Measurements from ENCODE around the gene SERPINI1.
A peak's percentile ranks its signal among the peaks of the same experiment; 100 is the strongest.

SERPINI1 gene, protein sequence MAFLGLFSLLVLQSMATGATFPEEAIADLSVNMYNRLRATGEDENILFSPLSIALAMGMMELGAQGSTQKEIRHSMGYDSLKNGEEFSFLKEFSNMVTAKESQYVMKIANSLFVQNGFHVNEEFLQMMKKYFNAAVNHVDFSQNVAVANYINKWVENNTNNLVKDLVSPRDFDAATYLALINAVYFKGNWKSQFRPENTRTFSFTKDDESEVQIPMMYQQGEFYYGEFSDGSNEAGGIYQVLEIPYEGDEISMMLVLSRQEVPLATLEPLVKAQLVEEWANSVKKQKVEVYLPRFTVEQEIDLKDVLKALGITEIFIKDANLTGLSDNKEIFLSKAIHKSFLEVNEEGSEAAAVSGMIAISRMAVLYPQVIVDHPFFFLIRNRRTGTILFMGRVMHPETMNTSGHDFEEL

GRCh38 chr3:167735233-167736138 is at the start of gene SERPINI1:
Gene SERPINI1 (plus strand): TSS chr3:167735721. CDS start chr3:167789129, 53,408 bp downstream.
- peak; percentile 96 for DNase-seq

GRCh38 chr3:167691366-167691765 is 44.2 kb upstream of the SERPINI1 start:
- DNase-seq = no peak

DNA sequence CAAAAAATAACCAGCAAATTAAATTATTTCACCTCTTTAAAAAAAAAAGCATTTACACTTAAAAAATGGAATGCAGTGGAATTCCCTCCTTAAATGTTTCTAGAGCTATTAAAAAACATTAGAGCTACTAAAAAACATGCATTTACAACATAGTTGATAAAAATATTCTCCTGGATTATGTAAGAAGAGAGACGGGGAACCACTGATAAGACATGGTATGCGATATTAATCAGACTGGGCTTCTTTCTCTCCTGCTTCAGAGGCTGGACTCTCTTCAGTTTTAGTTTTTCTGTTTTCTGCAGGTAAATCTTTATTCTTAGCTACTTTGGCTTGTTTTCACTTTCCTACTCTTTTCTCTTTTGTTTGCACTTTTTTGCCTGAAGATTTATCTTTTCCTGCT is 41.4 kb upstream of the SERPINI1 start:
- no peak for DNase-seq

DNA sequence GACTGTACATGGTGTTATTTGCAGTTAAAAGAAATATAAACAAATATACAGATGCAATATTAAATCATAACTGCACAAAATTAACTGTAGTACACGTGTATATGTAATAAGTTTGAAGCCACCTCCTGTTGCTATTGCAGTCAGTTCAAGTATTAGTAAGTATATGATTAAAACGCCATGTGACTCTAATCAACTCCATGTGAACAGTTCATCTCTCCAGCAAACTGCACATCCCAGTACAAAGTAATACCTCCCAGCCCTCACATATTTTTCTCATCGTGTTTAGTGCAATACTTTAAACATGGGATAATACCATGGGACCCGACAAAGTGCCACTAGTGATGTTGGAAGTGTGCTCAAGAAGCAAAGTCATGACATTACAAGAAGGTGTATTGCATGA is 35.5 kb upstream of the SERPINI1 start:
- DNase-seq = no peak

GRCh38 chr3:167700926-167701325 is 34.6 kb upstream of the SERPINI1 start:
- DNase-seq = no peak

DNA sequence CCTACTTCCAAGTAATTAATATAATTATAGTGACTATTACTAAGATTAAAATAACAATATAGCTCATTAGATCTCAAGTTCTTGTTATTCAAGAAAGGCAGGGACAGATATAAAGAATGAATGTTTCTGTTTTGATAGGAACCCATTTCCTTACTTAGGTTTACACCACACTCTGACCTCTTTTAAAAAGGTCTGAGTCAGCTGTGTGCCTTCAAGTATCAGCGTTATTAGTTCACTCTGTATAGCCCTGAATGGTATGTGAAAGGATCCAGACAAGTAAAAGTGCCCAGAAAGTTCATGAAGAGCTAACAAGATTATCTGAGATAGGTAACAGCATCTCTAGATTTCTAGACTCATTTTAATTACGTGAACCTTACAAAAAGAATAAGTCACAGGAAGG is 29.7 kb upstream of the SERPINI1 start:
- DNase-seq = no peak

GRCh38 chr3:167709690-167710089 is 25.8 kb upstream of the SERPINI1 start:
- no peak for DNase-seq

DNA sequence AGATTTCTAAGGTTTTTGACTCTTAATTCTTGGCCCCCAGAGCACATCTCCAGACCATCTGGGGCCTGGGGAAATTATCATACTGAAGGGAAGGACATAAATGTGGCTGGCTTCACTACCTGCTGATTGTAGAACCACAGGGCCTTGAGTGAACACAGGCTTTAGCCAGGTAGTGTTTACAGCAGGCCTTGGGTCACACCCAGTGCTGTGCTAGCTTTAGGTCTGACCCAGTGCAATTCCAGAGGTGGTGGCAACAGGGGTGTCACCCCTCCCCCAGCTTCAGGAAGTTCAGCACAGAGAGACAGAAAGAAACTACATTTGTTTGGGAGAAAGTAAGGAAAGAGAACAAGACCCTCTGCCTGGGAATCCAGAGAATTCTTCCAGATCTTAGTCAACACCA is 25.0 kb upstream of the SERPINI1 start:
- no peak for DNase-seq

DNA sequence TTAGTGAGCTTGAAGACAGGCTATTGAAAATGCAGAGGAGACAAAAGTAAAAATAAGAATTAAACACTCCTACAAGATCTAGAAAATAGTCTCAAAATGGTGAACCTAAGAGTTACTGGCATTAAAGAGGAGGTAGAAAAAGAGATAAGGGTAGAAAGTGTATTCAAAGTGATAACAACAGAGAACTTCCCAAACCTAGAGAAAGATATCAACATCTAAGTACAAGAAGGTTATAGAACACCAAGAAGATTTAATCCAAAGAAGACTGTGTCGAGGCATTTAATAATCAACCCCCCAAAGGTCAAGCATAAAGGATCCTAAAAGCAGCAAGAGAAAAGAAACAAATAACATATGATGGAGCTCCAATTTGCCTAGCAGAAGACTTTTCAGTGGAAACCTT is 24.1 kb upstream of the SERPINI1 start:
- no peak for DNase-seq

DNA sequence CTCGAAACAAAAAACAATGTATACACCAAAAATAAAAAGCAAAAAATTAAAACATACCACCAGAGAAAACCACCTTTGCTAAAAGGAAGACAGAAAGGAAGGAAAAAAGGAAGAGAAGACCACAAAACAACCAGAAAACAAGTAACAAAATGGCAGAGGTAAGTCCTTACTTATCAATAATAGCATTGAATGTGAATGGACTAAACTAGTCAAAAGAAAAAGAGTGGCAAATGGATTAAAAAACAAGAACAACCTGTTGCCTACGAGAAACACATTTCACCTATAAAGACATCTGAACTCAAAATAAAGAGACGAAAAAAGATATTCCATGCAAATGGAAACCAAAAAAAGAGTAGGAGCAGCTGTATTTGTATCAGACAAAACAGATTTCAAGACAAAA is 23.1 kb upstream of the SERPINI1 start:
- no peak for DNase-seq

DNA sequence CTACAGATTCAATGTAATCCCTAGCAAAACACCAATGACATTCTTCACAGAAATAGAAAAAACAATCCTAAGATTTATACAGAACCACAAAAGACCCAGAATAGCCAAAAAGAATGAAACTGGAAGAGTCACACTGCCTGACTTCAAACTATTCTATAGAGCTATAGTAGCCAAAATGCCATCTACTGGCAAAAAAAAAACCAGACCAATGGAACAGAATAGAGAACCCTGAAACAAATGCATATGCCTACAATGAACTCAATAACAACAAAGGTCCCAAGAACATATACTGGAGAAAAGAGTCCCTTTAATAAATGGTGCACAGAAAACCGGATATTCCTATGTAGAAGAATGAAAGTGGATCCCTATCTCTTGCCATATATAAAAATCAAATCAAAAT is 20.6 kb upstream of the SERPINI1 start:
- no peak for DNase-seq

- no peak for DNase-seq
Measured at GRCh38 chr3:167716920-167717319, 18.6 kb upstream of the SERPINI1 start.

DNA sequence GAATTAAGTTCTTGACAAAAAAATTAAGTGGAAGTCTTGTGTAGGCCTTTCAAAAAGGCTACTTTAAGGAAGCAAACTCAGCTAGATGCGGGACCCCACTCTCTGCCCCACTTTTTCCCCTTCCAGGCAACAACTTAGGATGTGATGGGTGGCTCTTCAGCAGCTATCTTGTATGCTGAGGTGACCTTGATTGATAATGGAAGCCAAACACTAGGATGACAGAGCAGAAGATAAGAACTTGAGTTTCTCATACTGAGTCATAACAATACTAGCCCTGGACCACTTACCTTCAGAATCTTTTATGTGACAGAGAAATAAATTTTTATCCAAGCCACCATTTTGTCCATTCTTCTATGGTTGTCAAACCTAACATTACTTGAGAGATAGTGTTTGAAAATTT is 16.9 kb upstream of the SERPINI1 start:
- DNase-seq = no peak

DNA sequence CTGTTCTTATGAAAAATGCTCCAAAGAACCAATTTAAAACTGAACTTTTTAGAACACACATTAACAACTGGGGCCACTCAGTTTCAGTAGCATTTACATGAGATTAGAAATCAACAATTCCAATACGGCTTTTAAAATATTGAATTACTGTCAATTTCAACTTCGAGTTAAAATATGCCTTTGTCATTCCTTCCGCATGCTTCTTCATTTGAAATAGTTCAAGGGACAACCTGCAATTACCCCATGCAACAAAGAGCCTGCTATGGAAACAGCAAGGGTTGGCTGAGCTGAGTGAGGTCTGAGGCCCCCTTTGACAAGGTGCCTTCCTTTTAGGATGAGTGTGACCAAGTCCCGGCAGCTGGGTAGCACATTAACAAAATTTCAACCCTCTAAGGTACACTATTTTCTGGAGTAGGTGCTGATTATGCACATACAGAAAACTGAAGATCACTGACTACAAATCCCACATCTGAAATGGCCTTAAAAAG is 12.5 kb upstream of the SERPINI1 start:
- no peak for DNase-seq

GRCh38 chr3:167723872-167724271 is 11.6 kb upstream of the SERPINI1 start:
- DNase-seq = no peak

DNA sequence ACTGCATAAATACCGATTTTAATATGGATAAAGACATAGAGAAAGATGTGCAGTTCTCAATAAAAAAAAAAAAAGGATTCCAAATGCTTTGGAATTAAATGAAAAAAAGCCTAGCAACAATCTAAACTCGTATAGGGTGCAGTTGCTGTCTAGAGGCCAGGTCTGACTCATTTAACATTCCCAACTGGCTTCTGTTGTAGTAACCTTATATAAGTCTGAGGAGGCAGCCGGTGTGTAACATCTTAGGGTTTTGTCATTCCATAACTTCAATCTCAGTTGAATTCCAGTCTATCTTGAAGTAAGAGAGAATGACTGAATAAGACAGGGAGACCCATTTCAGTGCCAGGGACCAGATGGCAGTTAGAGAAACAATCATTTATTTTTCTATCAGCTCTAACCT is 7.3 kb upstream of the SERPINI1 start:
- DNase-seq = no peak

DNA sequence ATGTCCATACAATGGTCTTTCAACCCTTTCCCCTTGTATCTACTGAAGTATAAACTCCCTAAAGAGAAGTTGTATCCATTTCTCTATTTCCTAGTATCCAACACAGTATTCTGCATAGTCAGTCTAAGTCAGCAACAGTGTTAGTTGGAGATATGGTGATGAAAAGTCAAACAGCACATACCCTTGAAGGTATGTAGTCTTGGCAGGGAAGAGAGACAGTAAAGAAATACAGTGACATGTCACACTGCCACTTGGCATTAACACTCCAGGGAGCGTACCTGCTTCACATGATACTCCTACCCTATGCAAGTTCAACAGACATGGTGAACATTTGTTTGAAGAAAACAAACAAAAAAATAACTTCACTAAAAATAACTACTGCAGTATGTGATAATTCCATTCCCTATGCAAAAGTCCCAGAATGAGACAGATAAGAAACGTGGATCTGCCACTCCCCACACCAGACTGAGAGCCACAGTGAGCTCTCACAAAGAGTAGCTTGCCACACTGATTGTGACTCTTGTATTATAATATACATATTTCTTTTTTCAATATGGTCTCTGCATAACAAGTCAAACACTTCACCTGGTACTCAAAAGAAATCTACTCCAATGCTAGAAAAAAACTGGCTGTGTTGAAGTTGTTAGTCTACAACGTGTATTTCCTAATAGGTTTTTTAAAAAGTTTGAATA is 6.7 kb upstream of the SERPINI1 start:
- DNase-seq = no peak

DNA sequence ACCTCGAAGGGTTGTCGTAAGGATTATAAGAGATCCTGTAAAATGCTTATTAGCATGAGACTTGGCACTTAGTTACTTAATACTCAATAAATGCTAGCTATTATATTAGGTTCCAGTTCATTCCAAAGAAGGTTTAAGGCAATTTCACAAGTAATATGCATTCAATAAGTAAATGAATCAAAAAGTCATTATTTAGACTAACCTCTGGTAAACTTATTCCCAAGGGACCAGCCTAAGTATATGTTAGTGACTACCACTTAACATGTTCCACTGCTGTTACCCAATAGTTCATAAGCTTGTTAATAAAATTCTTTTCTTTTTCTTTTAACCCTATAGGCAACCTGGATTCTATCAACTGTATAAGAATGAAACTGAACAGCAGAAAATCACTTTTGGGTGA is 5.9 kb upstream of the SERPINI1 start:
- DNase-seq = no peak

DNA sequence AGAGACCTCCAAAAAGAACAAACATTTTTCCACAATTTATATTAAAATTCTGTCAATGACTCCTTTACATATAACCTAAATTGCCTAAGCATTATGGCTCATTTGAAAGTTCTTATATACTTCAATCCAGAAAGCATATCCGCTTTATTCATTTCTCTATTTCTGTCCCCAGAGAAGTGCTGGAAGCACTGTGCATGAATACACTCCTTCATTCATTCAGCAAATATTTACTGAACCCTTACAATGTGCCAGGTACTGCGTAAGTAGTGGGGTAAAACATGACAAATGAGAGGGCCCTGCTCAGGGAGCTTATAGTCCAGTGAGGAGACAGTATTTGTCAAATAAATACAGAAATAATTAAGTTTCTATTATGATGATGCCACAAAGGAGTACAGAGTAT is 4.1 kb upstream of the SERPINI1 start:
- DNase-seq = no peak

DNA sequence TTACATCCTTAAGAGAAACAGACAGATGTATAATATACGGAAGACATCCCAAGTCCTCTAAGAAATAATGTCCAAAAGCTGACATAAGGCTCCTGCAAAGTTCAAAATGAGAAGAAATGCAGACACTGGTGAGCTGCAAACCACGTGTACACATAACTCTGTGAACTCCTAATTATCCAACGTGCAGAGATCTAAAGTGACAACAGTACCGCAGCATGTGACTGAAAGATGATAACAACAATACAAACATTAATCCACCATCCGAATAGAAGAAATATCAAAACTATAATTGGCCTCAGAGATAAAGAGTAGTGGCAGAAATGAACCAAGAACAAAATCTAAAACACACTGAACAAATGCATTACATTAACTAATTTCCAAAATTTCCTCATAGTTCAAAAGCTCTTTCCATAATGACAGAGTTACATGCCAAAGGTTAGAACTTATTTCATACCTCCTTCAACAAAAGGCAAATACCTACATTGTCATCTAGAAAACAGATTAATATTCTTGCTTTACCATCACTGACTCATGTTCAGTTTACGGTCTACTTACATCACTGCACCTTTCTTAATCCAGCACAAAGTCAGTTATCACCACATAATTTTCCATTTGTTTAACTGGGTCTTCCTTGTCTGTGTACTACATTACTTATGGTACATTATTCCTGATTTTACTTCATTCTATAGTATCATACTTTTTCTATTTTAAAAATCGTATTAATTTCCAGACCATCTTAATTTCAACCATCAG is 3.0 kb upstream of the SERPINI1 start:
- DNase-seq = no peak

DNA sequence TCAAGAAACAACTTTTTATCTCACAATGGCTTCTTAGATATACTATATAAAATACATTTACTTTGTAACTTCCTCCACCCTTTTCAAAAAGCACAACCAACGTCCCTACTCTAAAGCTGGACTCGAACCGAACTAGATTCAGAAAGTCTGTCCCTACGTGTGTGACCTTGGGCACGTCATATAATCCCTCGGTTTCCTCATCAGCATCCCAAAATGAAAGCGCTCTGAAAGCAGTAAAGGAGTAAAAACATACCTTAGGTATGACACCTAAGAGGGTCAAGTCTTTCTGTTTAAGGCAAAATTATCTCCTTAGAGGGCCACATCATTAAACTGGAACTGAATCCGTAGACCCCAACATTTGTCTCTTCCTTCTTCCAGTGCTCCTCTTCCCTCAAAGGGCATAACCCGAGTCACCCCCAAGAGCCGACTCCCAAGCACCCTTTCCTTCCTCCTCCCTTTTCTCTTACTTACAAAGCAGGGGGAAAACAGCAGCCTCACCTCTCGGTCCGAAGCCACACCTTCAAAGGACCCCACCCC is 1.5 kb upstream of the SERPINI1 start:
- no peak for DNase-seq

Data from NCI-H2227 treated with DMSO at 0.1 percent for 48 hours (cell line).